Stimulated activated CD4-positive, alpha-beta T cell treated with anti-CD3 and anti-CD28 coated beads, Interleukin-12 subunit alpha, Interleukin-12 subunit beta, amount 100 ng/mL, for 24 hours (primary cell): ENCODE measurements around the gene SLC28A3.
"Not testable (repeated sequence)": the region's sequence is repeated elsewhere in the genome, so short reads cannot be mapped to it uniquely, and the experiment has no call there.

ENCODE experiments used
- DNase-seq, 2 experiments: peaks; one replicate each; pipeline ENCODE4 v3.0.0-alpha.2; 2020; ENCODE audit warnings: low read depth in 2 of 2

Gene SLC28A3, protein sequence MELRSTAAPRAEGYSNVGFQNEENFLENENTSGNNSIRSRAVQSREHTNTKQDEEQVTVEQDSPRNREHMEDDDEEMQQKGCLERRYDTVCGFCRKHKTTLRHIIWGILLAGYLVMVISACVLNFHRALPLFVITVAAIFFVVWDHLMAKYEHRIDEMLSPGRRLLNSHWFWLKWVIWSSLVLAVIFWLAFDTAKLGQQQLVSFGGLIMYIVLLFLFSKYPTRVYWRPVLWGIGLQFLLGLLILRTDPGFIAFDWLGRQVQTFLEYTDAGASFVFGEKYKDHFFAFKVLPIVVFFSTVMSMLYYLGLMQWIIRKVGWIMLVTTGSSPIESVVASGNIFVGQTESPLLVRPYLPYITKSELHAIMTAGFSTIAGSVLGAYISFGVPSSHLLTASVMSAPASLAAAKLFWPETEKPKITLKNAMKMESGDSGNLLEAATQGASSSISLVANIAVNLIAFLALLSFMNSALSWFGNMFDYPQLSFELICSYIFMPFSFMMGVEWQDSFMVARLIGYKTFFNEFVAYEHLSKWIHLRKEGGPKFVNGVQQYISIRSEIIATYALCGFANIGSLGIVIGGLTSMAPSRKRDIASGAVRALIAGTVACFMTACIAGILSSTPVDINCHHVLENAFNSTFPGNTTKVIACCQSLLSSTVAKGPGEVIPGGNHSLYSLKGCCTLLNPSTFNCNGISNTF

DNA sequence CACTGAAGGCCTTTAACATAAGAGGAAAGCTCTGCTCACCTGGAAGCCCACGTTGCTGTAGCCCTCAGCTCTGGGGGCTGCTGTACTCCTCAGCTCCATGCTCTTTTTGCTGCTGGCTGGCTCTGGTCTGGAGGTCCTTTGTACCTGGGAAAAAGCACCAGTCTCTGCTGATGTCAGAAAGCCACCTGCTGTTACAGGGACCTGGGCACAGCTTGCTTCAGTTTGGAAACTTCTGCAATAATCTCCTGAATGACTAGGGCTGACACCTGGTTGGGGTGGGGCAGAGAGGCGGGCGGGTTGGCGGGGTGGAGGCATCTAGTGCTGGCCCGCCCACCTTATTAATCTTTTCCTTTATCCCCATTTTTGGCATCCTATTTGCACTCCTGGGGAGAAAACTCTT, at the start of gene SLC28A3:
TSS of gene SLC28A3 (minus strand) at position 224 of the 400 bp plus-strand sequence. CDS start at position 99, 125 bp downstream.
- DNase-seq, result no peak

GRCh38 chr9:84390254-84390653, 49.7 kb upstream of the SLC28A3 start:
- peak; percentile 2 for DNase-seq

- DNase-seq, result no peak
These were observed 47.3 kb upstream of the SLC28A3 start for GRCh38 chr9:84387821-84388220.

- no peak for DNase-seq
These were observed 46.2 kb upstream of the SLC28A3 start for GRCh38 chr9:84386753-84387152.

DNA sequence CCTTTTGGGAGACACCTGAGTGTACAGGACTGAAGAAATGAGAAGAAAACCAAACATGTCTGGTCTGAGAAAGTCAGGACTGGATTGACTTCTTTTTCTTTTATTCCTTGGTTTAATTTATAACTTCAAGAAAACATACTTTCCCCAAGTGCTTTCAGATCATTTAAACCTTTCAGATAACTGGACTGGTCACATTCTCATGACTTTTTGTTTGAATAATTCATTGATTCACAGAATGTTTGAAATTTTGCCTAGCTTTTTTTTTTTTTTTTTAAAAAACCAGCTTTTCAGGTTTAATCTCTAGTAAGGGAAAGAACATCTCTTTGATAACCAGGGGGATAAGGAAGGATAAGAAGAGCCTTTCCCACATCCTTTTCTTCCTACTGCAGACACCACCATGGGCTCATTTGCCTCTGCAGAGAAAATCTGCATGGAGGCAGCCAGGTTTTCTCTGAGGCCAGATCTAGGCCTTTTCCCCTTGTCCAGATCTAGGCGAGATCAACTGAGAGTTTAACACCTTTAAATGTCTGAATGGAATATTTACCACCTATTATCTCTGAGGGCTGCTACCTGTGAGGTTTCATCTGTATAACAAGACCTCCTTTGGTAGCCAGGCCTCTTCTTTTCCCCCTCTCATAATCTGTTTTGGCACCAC, 45.0 kb upstream of the SLC28A3 start:
- no peak for DNase-seq

DNA sequence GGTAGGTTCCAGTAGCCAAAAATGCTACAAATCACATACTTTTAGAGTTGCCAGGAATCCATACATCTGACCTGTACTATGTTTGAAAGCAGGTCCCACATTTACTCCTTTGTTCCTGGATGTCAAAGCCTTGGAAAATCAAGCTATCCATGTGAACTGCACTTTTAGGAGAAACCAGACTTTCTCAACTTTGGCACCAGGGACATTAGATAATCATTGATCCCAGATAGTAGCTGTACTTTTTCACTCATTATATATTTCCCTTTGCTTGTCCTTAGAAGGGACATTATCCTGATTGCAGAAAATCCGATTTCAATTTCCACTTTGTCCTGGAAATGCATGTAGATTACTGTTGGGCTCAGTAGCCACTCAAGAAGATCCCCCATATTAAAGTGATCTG, 44.1 kb upstream of the SLC28A3 start:
- no peak for DNase-seq

GRCh38 chr9:84383178-84383577, 42.6 kb upstream of the SLC28A3 start:
- no peak for DNase-seq

- no peak for DNase-seq
These were observed 42.2 kb upstream of the SLC28A3 start for GRCh38 chr9:84382720-84383119.

DNA sequence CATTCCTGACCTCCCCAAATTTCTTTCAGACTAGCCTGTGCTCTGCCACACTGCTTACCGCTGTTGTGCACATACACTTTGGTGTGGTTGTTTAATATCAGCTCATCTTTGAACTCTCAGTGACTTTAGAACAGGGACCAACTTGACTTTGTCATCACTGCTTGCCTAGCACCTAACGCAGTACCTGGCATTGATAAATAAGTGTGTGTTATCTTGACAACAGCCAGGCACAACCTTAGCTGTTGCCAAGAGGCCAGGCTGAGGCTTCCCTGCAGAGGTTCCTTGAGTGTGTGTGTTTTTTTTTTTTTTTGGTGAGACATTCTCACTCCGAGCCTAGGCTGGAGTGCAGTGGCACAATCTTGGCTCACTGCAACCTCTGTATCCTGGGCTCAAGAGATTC, 41.0 kb upstream of the SLC28A3 start:
- no peak for DNase-seq

DNA sequence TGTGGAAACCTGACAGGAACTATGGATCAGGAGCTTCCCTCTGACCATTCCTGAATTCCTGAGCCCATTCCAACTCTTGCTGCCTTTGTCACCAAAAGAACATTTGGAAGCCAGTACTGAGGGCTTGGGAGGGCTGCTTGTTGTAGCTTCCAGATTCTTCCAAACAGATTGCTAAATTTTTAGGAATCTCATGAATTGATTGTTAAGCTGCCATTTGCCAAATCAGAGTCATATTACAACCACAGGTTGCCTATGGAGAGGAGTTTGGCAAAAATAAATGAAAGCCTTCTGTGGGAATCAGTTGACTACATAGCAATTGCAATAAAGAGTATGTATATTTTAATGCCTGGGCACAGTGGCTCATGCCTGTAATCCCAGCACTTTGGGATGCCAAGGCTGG, 39.2 kb upstream of the SLC28A3 start:
- no peak for DNase-seq

GRCh38 chr9:84375954-84376353, 35.4 kb upstream of the SLC28A3 start:
- no peak for DNase-seq

DNA sequence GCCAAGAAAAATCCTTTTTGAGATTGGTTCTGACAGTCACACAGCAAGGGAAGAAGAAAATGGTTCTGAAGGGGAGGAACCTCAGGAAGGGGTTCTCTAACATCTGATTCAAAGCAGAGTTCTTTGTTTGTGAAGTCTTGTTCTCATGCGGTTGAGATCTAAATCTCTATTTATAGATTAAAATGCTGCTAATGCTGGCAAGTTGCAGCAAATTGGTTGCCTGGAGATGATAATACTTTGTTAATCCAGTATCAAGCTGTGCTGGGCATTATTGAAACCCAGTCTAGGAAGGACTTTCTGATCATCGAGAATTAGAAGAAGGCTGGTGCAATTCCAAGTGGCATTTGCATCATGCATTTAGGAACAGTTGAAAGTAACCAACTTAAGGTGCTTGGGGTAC, 34.0 kb upstream of the SLC28A3 start:
- no peak for DNase-seq

- no peak for DNase-seq
These were observed 33.5 kb upstream of the SLC28A3 start for GRCh38 chr9:84374013-84374412.

GRCh38 chr9:84371737-84372136, 31.2 kb upstream of the SLC28A3 start:
- no peak for DNase-seq

- DNase-seq, result no peak
These were observed 28.0 kb upstream of the SLC28A3 start for GRCh38 chr9:84368601-84369000.

- DNase-seq, result not testable (repeated sequence)
These were observed 27.2 kb upstream of the SLC28A3 start for GRCh38 chr9:84367726-84368125.

GRCh38 chr9:84366683-84367082, 26.1 kb upstream of the SLC28A3 start:
- no peak for DNase-seq

DNA sequence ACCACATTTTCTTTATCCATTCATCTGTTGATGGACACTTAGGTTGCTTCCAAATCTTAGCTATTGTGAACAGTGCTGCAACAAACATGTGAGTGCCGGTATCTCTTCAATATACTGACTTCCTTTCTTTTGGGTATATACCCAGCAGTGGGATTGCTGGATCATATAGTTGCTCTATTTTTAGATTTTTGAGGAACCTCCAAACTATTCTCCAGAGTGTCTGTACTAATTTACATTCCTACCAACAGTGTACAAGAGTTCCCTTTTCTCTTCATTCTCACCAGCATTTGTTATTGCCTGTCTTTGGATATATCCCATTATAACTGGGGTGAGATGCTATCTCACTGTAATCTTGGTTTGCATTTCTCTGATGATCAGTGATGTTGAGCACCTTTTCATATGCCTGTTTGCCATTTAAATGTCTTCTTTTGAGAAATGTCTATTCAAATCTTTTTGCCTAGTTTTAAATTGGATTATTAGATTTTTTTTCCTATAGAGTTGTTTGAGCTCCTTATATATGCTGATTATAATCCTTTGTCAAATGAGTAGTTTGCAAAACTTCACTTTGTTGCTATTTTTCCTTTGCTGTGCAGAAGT, 24.4 kb upstream of the SLC28A3 start:
- DNase-seq, result not testable (repeated sequence)

GRCh38 chr9:84361645-84362044, 21.1 kb upstream of the SLC28A3 start:
- DNase-seq, result no peak

DNA sequence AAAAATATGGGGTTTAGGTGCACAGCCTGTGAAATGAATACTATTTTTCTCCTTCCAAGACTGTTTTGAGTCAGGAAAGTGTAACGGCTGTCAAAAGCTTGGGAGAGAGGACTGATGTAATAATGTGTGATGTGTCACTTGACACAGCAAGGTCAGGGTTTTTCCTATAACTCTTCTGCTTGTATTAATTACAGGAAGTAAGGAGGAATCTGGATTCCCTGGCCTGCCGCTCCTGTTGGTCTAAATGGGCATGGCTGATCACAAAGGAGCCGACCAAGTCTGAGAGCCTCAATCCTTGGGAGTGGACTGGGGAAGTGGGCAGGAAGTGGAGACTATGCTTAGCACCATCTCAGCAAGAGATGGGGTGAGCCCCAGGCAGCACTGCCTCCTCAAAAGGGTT, 16.7 kb upstream of the SLC28A3 start:
- no peak for DNase-seq

DNA sequence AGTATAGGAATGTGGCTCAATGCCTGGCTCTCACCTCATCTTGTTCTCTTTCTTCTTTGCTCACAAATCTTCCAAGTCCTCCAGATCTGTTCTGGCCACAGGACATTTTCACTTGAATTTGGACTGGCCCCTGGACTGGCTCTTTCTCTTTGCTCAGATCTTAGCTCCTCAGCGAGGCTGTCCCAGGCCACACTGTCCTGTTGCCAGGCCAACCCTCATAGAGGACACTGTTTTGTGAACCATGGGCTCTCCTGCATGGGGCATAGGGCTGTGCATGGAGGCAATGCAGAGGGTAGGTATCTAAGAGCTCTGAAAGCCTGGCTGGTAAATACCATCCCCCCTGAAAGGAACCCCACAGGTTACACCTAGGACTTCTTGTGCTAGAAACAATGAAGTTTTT, 13.5 kb upstream of the SLC28A3 start:
- DNase-seq, result no peak

DNA sequence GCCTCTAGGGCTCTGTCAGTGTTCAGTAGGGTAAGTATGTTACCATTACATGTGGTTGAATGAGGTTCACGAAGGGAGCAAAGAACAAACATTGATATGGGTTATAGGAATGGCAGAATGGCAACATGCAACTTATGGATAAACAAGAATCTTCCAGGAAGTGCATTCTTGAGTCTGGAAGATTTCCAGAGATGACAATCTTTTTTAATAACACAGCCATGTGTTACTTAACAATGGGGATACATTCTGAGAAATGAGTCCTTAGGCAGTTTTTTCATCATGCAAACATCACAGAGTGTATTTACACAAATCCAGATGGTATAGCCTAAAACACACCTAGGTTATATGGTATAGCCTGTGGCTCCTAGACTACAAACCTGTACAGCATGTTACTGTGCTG, 9.1 kb upstream of the SLC28A3 start:
- no peak for DNase-seq
